OCI-LY1 (cell line): Measurements from ENCODE around the gene HDLBP.

Experiments
- H2AFZ ChIP-seq: fragments of 200-600 bp; sonication (generic), shearing (Covaris generic); 2 replicates; pipeline ENCODE4 v1.6.0; 2014; ENCODE audit warnings: antibody characterized with exemption, mild to moderate bottlenecking, low read length
- H3F3A ChIP-seq: fragments of 200-600 bp; sonication (generic), shearing (Covaris generic); 2 replicates; pipeline ENCODE4 v1.6.0; 2014; ENCODE audit warnings: mild to moderate bottlenecking, antibody characterized with exemption, low read length, moderate library complexity; ENCODE audit not compliant: insufficient read depth
- H3K27ac ChIP-seq: fragments of 200-600 bp; sonication (generic); 2 replicates; pipeline ENCODE4 v1.5.1; 2014; ENCODE audit warnings: low read length, mixed run types, mild to moderate bottlenecking, low read depth; ENCODE audit not compliant: poor library complexity, severe bottlenecking
- H3K27me3 ChIP-seq: fragments of 200-600 bp; sonication (generic); 2 replicates; pipeline ENCODE4 v1.6.0; 2014; ENCODE audit warnings: antibody characterized with exemption, mild to moderate bottlenecking, low read length, moderate library complexity; ENCODE audit not compliant: insufficient read depth
- H3K36me3 ChIP-seq: fragments of 200-600 bp; sonication (generic); 2 replicates; pipeline ENCODE4 v1.6.1; 2014; ENCODE audit warnings: mild to moderate bottlenecking, antibody characterized with exemption, low read length, moderate library complexity, mixed read lengths; ENCODE audit not compliant: insufficient read depth
- H3K4me1 ChIP-seq: fragments of 200-600 bp; sonication (generic); 2 replicates; pipeline ENCODE4 v1.5.1; 2014; ENCODE audit warnings: mild to moderate bottlenecking, low read length, moderate library complexity; ENCODE audit not compliant: insufficient read depth, severe bottlenecking
- H3K4me2 ChIP-seq: fragments of 200-600 bp; sonication (generic), shearing (Covaris generic); 2 replicates; pipeline ENCODE4 v1.6.1; 2014; ENCODE audit warnings: low read length
- H3K4me3 ChIP-seq: fragments of 200-600 bp; sonication (generic); 2 replicates; pipeline ENCODE4 v1.5.1; 2014; ENCODE audit warnings: low read length, low read depth, mild to moderate bottlenecking, mixed read lengths; ENCODE audit not compliant: poor library complexity, severe bottlenecking
- H3K79me2 ChIP-seq: fragments of 200-600 bp; shearing (Covaris generic); 2 replicates; pipeline ENCODE4 v1.6.1; 2016; ENCODE audit warnings: mixed run types, low read length, mixed read lengths; ENCODE audit not compliant: insufficient read depth
- H3K9ac ChIP-seq: fragments of 200-600 bp; sonication (generic), shearing (Covaris generic); 2 replicates; pipeline ENCODE4 v1.6.1; 2014; ENCODE audit warnings: mild to moderate bottlenecking, low read length, mixed read lengths
- H3K9me2 ChIP-seq: fragments of 200-600 bp; sonication (generic), shearing (Covaris generic); 2 replicates; pipeline ENCODE4 v1.6.1; 2014; ENCODE audit warnings: low read depth, mild to moderate bottlenecking, low read length, mixed read lengths
- H3K9me3 ChIP-seq: fragments of 200-600 bp; shearing (Covaris generic); 2 replicates; pipeline ENCODE4 v1.6.1; 2014; ENCODE audit warnings: low read length, mixed read lengths
- H4K20me1 ChIP-seq: fragments of 200-600 bp; sonication (generic), shearing (Covaris generic); 2 replicates; pipeline ENCODE4 v1.6.0; 2016; ENCODE audit warnings: mild to moderate bottlenecking, low read length; ENCODE audit not compliant: insufficient read depth
- CTCF ChIP-seq: fragments of 200-600 bp; sonication (generic), shearing (Covaris generic); IDR thresholded peaks from 2 replicates; pipeline ENCODE4 v1.5.1; 2017; ENCODE audit warnings: mild to moderate bottlenecking, antibody characterized with exemption, low read length, moderate library complexity, mixed read lengths
- EZH2 ChIP-seq: fragments of 200-600 bp; sonication (generic), shearing (Covaris generic); IDR thresholded peaks from 2 replicates; pipeline ENCODE4 v1.8.0; 2017; ENCODE audit warnings: borderline replicate concordance, mixed run types, mild to moderate bottlenecking, antibody characterized with exemption, low read length, moderate library complexity, mixed read lengths

Gene HDLBP

GRCh38 chr2:241300000-241300399 is 15.5 kb downstream of the HDLBP start:
- Histone ChIP-seq H2AFZ (no peak overlapping the region), H3K4me3 (no peak overlapping the region), H3K9me3 (no peaks in the 10 kb centered on the region), H3K27me3 (no peaks in the 10 kb centered on the region), H3K36me3 (peaks cover 14% of the 10 kb centered on the region; the same call in 1 of the 2 replicates), H3K9me2 (no peaks in the 10 kb centered on the region), H3K27ac (no peak overlapping the region), H3K4me1 (peaks cover 10% of the 10 kb centered on the region), H3K4me2 (no peak overlapping the region), H3K79me2 (peaks cover 69% of the 10 kb centered on the region), H4K20me1 (no peaks in the 10 kb centered on the region), H3K9ac (no peak overlapping the region), H3F3A (no peaks in the 10 kb centered on the region)
- TF ChIP-seq EZH2 (no peak), CTCF (peak; percentile 39)

GRCh38 chr2:241298673-241299072 is 16.8 kb downstream of the HDLBP start:
- H3K9me2 ChIP-seq, result no peaks in the 10 kb centered on the region

GRCh38 chr2:241296767-241297166 is 18.7 kb downstream of the HDLBP start:
- H3K4me3 ChIP-seq, result no peak overlapping the region
- H3K9me2 ChIP-seq, result no peaks in the 10 kb centered on the region
- H3K4me1 ChIP-seq, result peaks cover 6% of the 10 kb centered on the region
- H3F3A ChIP-seq, result no peaks in the 10 kb centered on the region
- H3K79me2 ChIP-seq, result peaks cover 81% of the 10 kb centered on the region
- no peaks in the 10 kb centered on the region for H3K9me3 ChIP-seq
- H3K4me2 ChIP-seq, result no peak overlapping the region
- TF ChIP-seq CTCF, result no peak
- TF ChIP-seq EZH2, result no peak
- no peak overlapping the region for H3K9ac ChIP-seq
- no peak overlapping the region for H2AFZ ChIP-seq
- H3K36me3 ChIP-seq, result peaks cover 14% of the 10 kb centered on the region; the same call in 1 of the 2 replicates
- H3K27me3 ChIP-seq, result no peaks in the 10 kb centered on the region
- no peaks in the 10 kb centered on the region for H4K20me1 ChIP-seq
- no peak overlapping the region for H3K27ac ChIP-seq

More at GRCh38 chr2:241298673-241299072, 16.8 kb downstream of the HDLBP start:
- H3K4me1 ChIP-seq, result peaks cover 10% of the 10 kb centered on the region
- TF ChIP-seq CTCF (no peak), EZH2 (no peak)
- peaks cover 14% of the 10 kb centered on the region; the same call in 1 of the 2 replicates for H3K36me3 ChIP-seq
- H3F3A ChIP-seq, result no peaks in the 10 kb centered on the region
- no peak overlapping the region for H3K4me3 ChIP-seq
- H3K9ac ChIP-seq, result no peak overlapping the region
- H2AFZ ChIP-seq, result no peak overlapping the region
- peaks cover 78% of the 10 kb centered on the region for H3K79me2 ChIP-seq
- H4K20me1 ChIP-seq, result no peaks in the 10 kb centered on the region
- H3K4me2 ChIP-seq, result no peak overlapping the region
- no peak overlapping the region for H3K27ac ChIP-seq
- no peaks in the 10 kb centered on the region for H3K27me3 ChIP-seq
- H3K9me3 ChIP-seq, result no peaks in the 10 kb centered on the region
